GM12872 (cell line): Measurements from ENCODE around the gene ZNF837.

ENCODE experiments used
- CTCF ChIP-seq: IDR thresholded peaks from 3 replicates; pipeline ENCODE4 v1.5.1; 2011; ENCODE audit warnings: low read depth, mild to moderate bottlenecking, low read length, moderate library complexity; ENCODE audit not compliant: insufficient read depth

ZNF837 gene

GRCh38 chr19:58353717-58354477, 26.9 kb downstream of the ZNF837 start:
- TF ChIP-seq CTCF, result no peak

GRCh38 chr19:58352760-58353671, 27.8 kb downstream of the ZNF837 start, which contains the start of gene A1BG:
TSS of gene A1BG (minus strand) at chr19:58353492. CDS start at chr19:58353437, 55 bp downstream.
- TF ChIP-seq CTCF, result no peak

- no peak for TF ChIP-seq CTCF
Observed at GRCh38 chr19:58351990-58352755, 28.7 kb downstream of the ZNF837 start.

GRCh38 chr19:58351558-58351878, 29.3 kb downstream of the ZNF837 start:
- TF ChIP-seq CTCF, result no peak

GRCh38 chr19:58350871-58351557, 29.8 kb downstream of the ZNF837 start:
- TF ChIP-seq CTCF, result no peak

GRCh38 chr19:58350001-58350861, 30.6 kb downstream of the ZNF837 start:
- TF ChIP-seq CTCF, result no peak
